DMS114 treated with DMSO at 0.1 percent for 48 hours (cell line): Measurements from ENCODE around the gene LBR.
"Not testable (repeated sequence)": the region's sequence is repeated elsewhere in the genome, so short reads cannot be mapped to it uniquely, and the experiment has no call there.

Source experiments
- DNase-seq: peaks from one replicate; lab custom pipeline; 2025; ENCODE audit not compliant: unreplicated experiment; lab: John Stamatoyannopoulos, UW

The LBR gene

DNA sequence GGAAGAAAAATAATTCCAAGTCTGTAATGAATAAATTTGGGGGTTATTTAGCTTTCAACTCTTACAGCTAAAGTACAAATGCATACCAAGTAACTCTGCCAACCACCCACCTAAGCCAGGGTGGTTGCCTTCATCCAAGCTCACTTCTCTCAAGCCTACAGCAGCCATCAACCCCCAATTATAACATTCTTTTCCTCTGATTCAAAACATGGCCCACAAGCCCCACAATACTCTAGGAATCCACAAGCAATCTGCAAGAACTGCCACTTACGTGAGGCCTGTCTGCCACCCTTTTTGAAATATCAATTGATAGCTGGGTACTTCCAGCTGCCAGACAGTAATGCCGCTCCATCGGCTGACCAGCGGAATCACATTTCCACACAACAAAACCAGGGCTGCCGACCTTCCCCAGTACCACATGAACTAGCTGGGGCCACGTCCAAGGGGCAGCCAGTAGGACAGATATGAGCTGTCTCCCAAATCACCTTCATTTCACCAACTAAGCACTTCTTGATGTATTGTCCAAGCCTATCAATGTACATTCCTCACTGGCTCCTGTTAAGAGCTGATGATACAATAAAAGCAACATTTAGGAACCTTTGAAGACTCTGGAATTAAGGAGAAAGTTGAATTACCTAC is 3.2 kb downstream of the LBR start:
- no peak for DNase-seq

DNA sequence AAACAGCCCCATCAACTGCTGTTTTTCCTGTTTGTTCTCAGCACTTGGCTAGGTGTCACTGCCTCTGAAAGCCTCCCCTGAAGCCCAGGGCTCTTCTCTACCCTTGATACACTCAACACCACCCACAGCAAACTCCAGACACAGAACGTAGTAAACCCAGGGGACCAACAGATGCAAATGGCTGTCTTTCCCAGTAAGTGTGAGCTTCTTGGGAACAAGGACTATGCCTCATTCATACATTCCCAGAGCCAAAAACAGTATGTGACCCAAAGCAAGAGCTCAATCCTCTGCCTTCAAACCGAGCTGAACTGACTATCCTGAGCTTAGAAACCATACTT is 4.4 kb downstream of the LBR start:
- no peak for DNase-seq

DNA sequence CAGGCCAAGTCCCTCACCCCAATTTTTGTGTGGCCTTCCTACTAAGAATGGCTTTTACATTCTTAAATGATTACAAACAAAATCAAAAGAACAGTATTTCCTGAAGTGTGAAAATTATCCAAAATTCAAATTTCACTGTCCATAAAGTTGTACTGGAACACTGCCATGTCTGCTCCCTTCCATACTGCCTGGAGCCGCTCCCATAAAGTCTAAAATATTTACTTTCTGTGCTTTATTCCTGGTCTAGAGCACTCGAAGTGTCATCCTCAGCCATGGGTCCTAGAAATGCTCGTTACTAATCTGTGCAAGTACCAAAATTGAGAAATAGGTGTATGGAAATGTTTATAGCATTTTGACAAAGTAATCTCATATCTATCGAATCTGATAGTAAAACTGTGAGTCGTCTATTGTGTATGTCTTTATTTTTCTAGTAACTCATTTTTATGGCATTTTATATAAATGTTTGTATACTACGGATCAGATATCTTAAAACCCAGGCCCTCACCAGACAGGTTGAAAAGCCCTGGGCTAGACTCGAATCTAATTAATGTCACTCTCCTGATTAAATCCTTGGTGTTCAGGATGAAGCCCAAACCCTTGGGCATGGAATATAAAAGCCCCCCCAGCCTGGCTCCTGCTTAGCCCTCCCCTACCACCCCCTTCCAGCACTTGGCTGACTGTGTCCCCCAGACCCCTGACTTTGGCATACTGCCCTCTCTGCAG is 4.9 kb downstream of the LBR start:
- no peak for DNase-seq

DNA sequence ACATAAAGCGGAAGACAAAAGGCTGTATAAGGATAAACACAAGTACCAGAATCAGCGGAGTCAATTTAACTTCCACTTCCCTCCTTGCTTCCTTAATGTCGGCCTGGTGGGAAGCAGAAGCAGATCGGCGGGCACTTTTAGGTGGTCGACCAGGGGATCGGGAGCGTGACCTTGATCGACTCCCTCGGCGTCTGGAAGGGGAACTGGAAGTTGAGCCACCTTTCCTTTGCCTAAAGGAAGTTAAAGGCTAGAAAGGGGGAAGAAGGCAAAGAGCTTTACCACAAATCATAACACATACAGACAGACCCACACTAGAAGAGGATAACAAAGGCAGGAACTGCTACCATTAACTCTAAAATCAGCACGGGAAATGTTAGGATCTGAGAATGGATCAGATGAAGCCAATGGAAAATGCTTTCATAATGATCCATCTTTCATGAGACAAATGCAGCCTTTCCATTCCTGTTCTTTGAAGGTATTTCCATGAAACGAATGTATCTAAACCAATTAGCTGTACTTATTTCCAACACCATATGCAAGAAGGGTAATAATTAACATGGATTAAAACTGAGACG is 5.7 kb downstream of the LBR start:
- no peak for DNase-seq

DNA sequence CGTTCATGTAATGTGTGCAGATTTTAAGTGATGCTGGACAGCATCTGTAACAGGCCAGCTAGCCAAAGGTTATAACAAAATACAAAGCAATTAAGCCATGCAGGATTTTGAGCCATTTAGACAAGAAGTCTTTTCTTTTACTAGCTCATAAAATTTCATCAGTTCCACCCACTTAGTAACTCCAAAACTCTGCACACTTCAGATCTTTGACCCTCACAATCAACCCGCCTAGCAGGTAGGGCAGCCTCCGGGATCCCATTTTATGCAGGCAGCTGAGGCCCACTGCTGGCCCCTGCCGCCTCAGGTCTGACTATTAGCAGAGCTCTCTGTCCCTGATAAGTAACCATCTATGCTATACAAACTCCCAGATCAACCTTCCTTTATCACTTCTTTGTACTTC is 9.2 kb downstream of the LBR start:
- no peak for DNase-seq

DNA sequence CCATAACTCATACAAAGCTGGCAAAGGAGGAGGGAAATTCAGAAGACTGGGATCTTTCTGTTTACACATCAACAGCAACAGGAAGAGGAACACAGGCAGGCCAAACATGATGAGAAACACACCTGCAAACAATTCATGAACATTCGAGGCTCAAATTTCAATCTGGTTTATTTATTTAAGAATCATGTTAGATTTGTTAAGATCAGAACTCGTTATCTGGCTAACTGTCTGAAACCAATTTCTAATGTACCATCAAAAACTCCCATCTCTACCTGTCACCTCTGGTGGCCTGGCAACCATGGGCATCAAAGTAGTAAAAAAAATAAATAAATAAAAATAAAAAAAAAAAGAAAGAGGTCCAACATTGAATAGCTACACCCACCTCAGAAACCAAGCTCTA is 9.8 kb downstream of the LBR start:
- DNase-seq, result no peak

DNA sequence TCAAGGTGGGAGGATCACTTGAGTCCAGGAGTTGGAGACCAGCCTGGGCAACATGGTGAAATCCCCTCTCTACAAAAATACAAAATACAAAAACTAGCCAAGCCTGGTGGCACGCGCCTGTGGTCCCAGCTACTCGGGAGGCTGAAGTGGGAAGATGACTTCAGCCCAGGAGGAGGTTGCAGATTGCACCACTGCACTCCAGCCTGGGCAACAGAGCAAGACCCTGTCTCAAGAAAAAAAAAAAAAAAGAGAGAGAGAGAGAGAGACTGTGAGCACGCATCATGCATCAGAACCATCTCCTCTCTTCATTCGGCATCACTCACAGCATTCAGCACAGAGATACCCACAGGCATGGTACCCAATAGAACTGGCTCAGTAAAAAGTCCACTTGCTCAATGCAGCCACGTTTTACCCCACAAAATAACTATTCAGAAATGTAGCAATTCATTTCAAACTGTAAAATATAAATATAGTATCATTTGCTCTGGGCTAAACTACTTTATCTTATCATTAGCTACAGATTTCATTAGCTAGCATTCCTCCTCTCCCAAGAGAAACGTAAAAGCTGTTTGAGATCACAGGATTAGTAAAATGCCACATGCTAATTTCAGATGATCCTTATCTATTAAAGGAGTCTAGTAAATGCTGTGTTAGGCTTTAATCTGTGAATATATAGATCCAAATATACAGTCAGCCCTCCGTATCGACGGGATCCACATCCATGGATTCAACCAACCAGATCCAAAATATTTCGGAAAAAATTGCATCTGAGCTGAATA is 11.7 kb downstream of the LBR start:
- DNase-seq, result no peak

DNA sequence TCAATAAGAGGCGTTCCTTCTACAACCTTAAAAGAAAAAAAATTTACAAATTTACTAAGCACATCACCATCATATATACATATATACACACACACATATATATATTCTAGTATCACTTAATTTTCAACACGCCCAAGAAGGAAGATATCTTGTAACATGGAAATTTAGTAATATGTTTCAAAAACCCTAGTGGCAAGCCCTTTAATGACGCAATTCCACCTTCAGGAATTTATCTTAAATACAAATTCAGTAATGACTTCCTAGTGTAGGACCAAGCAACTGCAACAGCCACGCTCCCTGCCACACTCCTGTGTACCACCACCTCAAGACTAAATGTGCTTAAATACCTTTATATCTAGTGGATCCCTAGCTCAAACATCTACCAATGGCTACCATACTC is 12.5 kb downstream of the LBR start:
- no peak for DNase-seq

DNA sequence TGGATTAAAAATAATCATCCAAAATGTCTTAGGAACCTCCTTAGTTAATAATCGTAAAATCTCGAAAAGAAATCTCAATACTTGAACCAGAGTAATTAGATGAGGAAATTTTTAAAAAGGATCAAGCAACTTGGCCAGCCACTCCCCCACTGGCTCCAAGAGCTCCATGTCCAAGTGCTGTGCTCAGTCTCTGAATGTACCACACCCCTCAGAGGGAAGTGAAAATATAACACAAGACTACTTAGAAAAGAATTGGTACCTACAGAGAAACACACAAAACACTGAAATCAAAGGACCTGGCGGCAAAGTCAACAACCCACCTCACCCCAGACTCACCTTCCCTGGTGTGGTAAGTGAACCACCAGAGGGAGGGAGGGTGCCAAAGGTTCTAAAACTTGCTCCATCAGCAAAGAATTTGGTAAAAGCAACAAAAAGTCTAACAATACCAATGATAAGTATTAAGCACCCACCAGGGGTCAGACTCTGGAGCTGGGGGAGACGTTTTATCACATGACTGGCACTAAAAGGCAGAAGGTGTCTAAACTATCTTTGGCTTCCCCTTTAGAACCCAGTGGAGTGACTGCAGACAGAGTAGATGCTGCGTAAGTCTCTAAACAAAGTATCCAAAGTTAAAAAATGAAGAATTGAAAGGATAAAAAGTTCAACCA is 14.0 kb downstream of the LBR start:
- DNase-seq, result no peak

DNA sequence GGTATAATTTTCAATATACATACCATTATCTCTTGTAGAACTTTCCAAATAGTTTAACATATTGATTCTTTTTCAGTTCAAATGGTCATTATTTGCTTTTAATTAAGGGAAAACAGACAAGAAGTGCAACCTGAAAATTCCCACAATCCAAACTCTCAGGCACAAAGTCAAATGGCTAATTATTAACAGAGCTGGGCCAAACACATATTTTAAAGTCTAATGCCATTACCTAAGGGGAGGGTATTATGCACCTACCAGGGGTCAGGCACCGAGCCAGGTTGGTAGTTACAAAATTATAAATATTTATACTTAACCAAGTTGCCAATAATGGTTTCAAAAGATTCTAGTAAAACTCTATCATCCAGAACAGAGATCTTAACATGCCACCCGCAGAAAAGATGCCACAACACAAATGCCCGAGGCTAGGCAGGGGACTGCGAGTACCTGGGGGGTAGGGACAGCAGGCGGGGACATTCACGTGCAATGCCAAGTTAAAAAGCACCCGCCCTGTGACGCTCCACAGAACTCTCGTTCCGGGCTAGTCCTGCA is 15.0 kb downstream of the LBR start:
- DNase-seq, result no peak

DNA sequence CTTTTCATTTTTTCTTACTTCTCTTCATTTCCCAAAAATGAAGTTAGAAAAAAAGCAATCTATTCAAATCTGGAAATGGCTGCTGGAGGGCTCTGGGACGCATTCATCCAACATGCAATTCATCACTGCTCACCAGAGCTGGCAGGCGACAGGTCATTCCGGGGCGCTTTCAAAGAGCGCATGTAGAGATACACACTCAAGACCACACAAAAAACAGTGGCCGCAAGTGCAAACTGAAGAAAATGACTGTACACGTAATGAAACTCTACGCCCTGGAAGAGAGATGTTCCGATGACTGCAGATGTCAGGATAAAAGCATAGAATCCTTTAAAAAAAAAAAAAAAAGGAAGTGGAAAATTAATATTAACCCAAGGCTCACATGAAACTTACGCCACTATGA is 15.5 kb downstream of the LBR start:
- no peak for DNase-seq

DNA sequence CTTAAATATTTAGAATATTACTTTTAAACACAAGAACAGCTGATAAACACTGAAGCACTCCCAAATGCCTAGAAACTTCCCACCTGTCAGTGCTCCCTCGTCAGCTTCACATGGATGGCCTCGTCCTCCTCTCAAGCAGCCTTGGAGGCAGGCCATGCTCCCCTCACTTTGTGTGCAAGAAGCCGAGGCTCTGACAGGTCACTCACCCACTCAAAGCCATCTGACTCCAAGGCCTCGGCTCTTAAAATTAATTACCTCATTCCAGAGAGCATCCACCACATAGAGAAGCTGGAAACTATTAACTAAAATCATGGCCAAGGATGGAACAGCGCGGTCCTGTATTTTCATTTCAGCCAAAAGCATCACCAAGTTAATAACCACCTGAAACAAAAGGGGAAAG is 17.8 kb downstream of the LBR start:
- no peak for DNase-seq

DNA sequence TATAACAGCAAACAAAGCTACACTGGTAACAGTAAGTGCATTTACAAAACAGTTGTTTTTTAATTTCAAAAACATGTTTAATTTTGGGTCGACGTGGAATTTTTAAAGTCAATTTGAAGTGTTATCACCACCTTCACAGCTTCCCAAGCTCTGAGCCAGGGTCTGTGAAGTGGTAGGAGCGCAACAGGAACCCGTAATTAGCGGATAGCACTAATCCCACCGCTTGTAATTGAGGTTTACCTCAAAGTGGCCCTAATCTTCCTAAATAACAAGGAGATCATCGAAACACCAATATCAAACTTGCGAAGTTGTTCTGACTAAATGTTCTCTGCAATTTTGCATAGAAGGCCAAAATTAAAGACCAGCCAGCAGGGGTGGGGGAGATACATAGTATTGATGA is 18.8 kb downstream of the LBR start:
- DNase-seq, result no peak

DNA sequence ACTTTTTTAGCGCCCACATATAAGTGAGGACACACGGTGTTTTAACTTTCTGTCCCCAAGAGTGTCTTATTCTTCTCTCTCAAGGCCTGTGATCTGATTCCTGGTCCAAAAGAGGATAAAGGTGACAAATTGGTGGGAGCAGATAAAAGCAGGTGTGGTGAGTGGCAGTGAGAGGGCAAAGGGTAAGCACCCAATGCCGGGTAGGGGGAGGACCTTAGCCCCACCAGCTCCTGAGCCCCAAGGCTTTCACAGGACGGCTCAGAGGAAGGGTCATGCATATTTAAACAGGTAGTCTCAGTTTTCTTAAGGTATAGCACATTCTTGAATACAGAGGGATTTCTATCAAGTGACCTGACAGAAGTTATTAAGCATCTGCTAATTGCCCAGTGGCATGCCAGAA is 19.6 kb downstream of the LBR start:
- DNase-seq, result no peak

DNA sequence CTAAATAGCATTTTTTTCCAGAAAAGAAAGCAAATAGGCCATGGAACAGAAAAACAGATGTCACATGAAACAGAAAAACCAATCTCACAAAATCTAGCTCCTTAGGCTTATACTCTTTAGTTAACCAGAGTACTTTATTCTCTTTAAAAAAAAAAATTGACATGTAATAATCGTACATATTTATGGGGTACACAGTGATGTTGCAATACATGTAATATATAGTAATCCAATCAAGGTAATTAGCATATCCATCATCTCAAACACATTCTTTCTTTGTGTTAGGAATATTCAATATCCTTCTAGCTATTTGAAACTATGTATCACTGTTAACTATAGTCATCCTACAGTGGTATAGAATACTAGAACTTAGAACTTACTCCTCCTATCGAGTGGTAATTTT is 20.1 kb downstream of the LBR start:
- no peak for DNase-seq

DNA sequence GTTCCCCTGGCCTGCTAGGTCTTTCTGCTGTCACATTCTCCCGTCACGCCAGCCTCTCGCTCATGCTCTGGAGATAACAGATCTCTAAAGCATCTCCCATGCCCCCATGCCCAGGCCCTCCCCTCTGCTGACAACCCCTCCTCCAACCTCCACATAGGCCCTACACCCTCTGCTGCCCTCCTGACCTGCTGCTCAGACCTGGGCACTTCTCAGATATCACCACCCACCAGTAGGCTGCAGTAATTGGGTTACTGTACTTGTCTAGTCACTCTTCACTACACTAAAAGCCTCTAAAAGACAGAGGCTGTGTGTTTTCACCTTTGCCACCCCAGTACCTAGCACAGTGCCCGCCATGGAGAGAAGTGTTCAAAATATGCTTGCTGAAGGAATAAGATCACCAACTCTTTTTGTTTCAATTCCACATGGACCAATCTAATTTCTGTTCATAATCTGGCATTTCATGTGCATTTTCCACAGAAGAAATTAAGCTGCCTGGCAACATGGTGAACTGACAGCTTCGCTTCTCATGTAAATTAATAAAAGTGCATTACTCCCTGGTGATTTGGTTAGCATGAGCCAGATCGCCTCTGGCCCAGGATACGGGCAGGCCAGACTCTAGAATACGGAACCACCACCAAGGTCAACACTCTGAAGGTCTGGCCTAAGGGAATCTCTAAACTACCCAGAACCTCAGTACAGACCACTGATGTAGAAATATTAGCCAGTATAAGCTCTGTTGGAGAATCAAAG is 20.7 kb downstream of the LBR start:
- DNase-seq, result no peak

DNA sequence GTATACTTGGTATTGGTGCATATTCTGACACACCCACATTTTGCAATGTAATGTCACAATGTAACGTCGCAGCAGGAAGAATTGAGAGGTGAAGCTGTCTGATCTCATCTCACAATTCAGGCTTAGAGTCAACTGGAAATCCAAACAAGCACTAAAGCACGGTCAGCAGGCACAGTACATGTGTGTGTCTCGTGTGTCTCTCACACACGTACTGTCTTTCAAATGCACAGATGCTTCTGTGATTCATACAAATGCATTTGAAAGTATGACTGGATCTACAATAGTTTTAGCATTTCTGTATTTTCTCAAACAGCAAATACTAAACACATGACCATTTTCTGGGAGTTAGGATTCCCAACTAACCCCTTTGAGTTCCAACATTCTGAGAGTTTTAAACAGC is 26.9 kb downstream of the LBR start:
- no peak for DNase-seq

DNA sequence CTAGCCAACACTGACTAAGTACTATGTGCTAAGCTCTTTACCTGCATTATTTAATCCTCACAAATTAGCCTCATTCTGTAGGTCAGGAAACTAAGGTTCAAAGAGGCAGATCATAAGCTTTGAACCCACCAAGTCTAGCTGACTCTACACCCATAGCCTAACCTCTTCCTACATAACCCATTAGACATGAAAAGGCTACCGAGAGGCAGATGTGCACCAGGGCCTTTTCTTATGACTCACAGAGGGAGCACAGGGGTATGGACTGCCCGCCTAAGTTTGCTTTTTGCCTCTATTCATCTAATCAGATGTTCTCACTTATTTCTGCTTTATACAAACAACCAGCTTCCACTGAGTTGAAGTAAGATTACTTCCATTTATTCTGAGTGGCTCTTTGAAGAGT is 31.5 kb downstream of the LBR start:
- DNase-seq, result no peak

DNA sequence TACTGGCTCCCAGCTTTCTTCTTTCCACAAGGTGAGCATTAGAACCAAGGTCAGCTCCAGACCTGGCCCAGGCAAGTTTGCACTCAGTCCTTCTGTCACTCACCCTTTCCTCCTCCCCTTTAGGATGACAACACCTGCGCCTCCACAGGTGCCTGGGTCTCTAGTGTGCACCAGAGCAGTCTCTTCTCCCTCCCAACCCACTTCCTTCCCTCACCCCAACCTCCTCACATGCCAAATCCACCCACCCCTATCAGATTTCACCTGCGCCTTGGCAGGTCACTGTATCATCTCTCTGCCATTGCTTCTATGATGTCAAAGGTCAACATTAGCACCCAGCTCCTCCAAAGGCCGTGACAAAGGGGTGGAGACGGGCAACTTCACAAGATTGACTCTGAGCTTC is 38.0 kb downstream of the LBR start:
- no peak for DNase-seq

DNA sequence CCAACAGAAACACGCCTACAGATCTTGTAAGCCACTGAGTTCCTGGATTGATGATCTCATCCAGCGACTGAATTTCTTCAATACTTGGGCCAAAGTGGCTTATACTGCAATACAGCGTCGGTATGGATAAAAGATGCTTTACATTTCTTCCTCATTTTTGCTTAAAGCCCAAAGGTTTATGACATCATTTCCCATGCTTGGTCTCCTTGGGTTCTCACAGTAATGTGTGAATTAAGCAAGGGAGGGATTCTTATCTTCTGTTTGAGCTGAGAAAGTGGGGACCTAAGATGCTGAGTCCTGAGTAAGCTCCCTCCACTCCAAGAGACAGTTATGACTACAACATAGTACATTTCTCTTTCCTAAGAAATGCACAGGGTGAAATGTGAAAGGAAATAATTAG is 39.5 kb downstream of the LBR start:
- no peak for DNase-seq

DNA sequence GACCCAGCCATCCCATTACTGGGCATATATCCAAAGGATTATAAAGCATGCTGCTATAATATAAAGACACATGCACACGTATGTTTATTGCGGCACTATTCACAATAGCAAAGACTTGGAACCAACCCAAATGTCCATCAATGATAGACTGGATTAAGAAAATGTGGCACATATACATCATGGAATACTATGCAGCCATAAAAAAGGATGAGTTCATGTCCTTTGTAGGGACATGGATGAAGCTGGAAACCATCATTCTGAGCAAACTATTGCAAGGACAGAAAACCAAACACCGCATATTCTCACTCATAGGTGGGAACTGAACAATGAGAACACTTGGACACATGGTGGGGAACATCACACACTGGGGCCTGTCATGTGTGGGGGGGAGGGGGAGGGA is 41.0 kb downstream of the LBR start:
- DNase-seq, result not testable (repeated sequence)
